ENCODE data around the gene APBB2.

DNA sequence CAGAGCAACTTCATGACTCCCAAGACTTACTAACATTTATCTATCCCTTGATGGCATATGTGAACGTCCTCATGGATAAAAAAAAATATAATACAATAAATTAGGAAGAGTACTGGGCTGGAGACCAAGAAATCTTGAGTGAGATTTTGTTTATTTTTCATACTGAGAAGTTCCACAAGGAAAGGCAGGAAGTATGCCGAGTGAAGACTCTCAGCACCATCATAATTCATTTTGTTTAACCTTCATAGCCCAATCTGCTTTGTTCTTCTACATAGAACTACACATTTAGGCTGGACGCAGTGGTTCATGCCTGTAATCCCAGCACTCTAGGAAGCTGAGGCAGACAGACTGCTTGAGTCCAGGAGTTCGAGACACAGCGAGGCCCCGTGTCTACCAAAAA is 266.3 kb downstream of the APBB2 start:
- TF ChIP-seq, protein P1, sequence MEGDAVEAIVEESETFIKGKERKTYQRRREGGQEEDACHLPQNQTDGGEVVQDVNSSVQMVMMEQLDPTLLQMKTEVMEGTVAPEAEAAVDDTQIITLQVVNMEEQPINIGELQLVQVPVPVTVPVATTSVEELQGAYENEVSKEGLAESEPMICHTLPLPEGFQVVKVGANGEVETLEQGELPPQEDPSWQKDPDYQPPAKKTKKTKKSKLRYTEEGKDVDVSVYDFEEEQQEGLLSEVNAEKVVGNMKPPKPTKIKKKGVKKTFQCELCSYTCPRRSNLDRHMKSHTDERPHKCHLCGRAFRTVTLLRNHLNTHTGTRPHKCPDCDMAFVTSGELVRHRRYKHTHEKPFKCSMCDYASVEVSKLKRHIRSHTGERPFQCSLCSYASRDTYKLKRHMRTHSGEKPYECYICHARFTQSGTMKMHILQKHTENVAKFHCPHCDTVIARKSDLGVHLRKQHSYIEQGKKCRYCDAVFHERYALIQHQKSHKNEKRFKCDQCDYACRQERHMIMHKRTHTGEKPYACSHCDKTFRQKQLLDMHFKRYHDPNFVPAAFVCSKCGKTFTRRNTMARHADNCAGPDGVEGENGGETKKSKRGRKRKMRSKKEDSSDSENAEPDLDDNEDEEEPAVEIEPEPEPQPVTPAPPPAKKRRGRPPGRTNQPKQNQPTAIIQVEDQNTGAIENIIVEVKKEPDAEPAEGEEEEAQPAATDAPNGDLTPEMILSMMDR (IDR thresholded peaks at IDR 0.05), result no peak
- TF ChIP-seq POLR2A (IDR thresholded peaks at IDR 0.05) (no peak), POLR2AphosphoS5 (IDR thresholded peaks at IDR 0.05) (no peak)

Measured in prostate gland (tissue), 2 donors.